HG03103 (cell line): Measurements from ENCODE around the gene NR2F6.

ENCODE experiments used
- ATAC-seq: cut with Tn5 transposase; IDR thresholded peaks from one replicate; pipeline ENCODE4 v1.9.1; 2021; ENCODE audit warnings: low read depth; ENCODE audit not compliant: unreplicated experiment

NR2F6 gene

DNA sequence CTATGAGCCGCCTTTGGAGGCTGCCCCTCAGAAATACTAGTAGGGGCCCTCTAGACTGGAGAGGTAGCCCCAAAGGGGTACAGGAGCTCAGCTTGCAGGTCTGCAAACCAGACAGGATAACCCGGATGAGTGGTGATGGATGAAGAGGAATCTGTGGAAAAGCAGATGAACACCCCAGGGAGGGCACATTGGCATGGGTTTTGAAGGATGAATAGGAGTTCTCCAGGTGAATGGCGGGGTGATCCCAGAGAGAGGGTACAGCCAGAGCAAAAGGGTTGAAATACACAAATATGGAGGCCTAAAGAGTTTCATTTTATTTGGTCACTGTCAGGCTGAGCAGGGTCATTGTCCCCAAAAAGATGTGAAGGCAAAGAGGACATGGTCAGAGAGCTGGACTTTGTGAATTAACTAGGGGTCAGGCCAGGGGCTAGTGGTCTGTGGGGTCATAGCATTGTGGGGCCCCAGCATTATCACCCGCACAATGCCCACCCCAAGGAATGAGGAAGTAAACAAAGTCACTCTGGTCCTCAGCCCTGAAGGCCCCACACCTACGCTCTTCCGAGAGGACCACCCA, 4.8 kb downstream of the NR2F6 start:
- ATAC-seq = no peak

DNA sequence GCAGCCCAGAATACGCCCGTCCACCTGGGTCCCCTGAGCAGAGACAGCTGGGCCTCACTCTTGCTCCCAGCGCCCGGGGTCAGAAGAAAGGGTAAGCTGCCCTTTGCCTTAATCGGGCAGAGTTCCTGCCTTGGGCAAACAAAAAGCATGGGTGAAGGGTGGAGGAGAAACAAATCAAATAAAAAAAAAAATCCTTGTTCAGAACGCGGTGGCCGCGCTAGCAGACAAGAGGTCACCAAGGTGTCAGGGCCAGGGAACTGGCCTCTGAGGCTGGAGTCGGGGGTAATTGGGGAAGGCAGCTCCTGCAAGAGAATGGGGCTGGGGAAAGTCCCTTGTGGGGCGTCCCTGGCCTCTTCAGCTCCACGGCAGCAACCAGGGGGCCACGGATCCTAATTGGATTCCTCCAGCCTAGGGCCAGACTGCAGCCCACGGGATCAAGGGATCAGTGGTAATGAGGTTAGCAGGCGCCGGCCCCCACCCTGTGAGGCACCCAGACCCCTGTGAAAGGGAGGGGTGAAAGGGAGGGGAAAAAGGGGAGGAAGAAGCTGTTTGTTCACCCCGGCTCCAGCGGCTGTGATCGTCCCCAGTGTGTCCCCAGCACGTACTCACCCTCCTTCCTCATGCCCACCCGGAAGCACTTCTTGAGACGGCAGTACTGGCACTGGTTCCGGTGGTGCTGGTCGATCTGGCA, 5.5 kb downstream of the NR2F6 start:
- ATAC-seq = no peak

DNA sequence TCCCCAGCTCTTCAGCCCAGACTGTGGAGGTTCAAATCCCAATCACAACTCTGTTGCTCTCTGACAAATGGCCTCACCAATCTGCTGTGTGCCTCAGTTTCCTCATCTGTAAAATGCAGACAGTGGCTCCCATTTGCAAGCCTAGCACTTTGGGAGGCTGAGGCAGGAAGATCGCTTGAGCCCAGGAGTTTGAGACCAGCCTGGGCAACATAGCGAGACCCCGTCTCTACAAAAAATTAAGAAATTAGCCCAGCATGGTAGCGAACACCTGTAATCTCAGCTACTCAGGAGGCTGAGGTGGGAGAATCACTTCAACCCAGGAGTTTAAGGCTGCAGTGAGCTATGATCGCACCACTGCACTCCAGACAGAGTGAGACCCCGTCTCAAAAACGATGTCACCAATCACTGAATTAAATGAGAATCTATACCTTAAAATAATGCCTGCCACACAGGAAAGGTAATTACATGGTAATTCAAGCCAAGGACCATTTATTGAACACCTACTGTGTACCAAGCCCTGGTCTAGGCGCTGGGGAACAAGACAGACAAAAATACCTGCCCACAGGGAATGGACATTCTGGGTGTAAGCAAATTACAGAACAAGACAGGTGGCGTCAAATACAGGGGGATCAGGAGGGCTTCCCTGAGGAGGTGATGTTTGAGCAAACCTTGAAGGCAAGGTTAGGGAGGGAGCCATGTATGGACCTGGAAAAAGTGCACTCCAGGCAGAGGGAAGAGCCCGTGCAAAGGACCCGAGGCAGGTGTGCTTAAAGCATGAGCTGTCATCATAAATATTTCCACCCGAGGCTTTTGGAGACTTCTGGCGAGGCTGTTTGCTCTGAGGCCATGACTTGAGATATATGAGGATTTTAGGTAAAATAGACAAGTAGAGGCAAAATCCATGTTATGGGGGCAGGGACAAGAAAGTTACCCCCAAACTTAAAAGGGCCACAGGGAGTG, 7.7 kb downstream of the NR2F6 start:
- no peak for ATAC-seq

DNA sequence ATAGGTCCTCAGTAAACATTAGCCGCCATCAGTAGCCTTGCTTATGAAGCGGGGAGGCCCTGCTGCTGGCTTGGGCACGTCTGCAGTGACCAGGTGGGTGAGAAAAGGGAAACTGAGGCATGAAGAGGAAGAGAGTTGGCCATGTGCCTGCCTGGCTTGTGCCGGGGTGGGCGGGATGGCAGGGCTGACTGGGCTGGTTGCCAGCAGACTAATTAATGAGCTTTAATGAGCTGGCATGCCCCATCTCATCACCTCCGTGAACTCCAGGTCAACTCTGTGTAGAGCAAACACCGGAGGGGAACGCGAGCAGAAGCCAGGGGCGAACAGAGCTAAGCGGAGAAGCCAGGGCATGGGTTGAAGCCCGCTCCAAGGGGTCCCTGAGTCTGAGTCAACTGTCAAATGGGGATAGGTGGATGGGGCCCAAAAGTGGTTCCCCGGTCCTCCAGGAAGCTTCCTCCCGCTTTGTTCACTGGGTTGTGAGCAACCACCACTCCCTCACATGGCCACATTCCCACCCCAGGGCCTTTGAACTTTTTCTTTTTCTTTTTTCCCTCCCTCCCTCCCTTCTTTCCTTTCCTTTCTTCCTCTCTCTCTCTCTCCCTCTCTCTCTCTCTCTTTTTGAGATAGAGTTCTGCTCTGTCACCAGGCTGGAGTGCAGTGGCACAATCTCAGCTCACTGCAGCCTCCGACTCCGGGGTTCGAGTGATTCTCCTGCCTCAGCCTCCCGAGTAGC, 8.7 kb downstream of the NR2F6 start:
- ATAC-seq = no peak

DNA sequence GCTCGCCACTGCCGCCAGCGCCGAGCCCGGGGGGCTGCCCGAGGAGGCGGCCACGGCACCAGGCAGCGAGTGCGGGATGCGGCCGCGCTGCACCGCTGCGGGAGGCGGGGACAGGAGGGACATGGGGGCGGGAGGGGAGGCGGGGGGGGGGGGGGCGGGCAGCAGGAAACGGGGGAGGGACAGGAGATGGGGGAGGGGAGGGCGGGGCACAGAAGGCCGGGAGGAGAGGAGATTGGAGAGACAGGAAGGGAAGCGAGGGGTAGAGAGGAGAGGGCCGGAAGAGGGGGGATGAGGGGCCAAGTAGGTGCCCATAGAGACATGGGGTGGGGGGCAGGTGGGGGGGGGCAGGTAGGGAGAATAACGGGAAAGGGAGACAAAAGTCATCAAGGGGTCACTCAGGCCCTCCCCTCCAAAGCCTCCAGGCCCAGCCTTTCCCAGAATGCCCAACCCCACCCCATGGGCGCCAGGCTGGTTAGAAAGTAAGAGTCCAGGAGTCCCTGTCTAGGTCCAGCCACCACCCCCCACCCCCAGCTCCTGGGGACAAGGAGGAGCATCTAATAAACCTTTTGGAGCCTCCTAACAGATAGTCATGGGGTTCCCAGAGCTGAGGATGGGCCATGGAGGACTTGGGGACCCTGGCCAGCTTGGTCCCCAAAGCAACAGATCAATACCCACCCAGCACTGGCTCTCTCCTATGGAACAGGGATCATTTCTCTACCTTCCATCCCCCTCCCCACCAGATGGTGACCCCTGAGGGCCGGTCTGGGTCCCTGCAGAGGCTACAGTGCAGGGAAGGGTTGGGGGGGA, 9.5 kb downstream of the NR2F6 start:
- ATAC-seq = no peak

DNA sequence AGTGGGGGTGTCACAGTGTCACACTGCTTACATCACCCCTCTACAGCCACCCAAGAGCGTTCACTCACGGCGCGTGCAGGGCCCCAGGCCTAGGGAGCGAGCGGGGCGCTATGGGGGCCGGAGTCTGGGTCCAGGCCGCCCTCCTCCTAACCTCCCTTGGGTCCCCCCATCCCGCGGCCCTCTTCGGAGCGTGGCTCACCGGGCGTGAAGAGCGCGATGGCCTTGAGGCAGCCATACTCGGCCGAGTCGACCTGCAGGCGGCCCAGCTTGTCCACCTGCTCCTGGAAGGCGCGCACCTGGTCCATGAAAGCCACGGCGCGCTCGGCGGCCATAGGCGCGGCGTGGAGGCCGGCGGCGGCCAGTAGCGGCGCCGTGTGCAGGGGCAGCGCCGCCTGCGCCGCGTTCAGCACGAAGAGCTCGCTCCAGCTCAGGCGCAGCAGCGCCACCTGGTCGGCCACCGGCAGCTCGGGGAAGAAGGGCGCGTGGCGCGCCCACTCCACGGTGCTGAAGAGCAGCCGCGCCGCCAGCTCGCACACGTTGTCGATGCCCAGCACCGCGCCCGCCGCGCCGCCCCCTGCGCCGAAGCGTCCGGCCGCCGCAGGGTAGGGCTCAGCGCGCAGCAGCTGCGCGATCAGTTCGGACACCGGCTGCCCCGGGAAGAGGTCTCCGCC, 10.3 kb downstream of the NR2F6 start:
- ATAC-seq = no peak

DNA sequence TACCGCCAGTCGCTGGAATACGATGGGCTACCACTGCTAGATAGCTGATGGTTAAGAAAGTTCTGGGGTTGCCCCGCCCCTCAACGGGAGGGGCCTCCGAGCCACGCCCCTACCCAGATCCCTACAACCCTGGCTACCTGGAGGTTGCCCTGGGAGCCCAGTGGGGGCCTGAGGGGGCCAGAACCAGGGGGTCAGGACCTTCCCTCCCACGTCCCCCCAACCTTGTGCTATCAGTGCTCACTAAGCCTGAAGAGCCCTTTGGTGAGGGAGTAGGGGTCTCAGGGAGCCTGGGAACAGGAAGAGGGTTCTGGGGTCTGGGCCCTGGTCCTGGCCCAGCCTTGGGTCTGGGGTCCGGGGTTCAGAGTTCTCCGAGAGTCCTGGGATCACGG, 10.8 kb downstream of the NR2F6 start:
- no peak for ATAC-seq

DNA sequence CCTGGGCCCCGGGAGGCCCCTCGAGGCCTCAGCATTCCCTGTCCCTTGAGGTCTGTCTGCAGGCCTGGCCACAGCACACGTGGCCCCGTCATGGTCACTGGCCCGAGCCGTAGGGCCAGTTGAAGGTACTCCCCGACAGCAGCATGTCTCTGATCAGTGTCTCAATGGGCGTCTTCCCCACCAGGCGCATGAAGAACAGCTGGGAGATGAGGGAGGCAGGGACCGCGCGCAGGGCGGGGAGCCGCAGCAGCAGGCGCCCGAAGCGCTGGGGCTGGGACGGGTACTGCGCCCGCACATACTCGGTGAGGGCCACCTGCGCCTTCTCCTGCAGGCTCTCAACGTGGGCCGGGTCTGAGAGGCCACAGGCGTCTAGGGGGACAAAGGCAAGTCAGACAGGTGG, 13.5 kb downstream of the NR2F6 start:
- ATAC-seq = no peak

DNA sequence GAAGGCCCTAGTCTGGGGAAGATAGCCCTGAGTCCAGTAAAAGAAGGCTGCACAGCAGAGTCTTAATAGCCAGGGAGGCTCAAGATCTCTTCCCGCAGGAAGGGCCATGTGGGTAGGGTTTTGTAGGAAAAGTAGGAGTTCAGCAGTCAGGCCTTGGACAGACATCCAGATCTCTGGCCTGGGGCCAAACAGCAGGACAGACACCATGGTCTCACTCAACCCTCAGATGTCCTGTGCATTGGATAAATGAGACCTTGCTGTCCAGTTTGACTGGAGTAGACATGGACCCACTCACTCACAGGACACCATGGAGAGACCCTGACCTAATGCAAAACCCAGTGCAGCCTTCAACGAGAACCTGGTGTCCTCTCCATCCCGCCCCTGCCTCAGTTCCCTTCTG, 15.8 kb downstream of the NR2F6 start:
- ATAC-seq = no peak

DNA sequence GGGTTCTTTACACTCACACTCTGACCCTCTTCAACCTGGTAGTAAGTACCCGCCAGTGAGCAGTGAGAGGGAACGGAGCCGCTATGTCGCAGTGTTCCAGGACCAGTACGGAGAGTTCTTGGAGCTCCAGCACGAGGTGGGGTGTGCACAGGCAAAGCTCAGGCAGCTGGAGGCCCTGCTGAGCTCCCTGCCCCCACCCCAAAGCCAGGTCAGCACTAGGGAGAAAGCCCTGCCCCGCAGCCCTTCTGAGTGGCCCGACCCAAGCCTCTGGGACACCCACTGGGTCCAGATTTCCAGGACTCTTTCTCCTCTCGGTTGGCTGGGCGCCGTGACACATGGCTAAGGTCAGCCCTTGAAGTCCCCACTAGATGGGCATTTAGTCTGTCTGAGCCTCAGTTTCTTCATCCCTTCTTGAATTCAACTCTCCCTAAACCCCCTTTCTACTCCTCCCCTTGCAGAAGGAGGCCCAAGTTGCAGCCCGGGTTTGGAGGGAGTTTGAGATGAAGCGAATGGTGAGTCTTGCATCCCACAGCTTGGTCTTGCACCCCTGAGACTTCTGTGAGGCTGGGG, 17.8 kb downstream of the NR2F6 start:
- no peak for ATAC-seq

DNA sequence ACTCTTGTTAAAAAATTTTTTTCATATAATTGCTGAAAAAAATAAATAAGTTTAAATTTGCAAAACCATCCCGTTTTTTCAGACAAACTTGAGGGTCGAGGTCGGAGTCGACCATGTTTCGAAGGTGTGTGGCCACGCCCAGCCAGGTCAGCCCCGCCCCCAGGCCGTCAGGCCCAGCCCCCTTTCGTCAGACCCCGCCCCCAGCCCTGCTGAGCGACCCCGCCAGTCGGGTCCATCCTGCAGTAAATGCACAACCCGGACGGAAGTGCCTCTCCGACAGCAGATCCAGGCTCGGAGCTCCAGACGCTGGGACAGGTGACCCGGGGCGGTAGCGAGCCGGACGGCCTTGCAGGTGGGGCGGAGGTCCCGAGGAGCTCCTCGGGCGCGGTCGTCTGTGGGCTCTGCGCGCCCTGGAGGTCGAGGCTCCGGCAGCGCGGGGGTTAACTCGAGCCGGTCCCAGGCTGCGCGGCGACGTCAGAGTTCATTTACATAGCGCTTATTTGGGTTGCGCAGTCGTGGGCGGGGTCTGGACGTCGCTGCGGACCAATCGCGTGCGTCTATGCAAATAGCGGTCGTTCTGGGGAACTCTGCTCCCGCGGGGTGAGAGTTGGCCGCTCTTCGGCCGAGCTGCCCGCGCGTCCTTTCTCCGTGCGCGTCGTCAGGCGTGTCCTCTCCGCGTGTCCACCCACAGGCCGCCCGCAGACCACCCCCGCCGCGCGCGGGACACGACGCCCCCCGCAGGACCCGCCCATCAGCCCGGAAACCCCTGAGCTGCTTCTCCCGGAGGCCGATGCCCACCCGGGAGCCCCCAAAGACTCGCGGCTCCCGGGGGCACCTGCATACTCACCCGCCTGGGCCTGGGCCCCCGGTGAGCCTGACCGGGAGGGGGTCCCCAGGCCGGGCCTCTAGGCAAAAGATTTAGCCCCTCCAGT, 19.5 kb downstream of the NR2F6 start, which contains the start of gene OCEL1:
OCEL1 (plus strand) TSS at position 225 of the 932 bp plus-strand sequence; CDS start at position 247, 22 bp downstream.
- ATAC-seq = peak; percentile 85

DNA sequence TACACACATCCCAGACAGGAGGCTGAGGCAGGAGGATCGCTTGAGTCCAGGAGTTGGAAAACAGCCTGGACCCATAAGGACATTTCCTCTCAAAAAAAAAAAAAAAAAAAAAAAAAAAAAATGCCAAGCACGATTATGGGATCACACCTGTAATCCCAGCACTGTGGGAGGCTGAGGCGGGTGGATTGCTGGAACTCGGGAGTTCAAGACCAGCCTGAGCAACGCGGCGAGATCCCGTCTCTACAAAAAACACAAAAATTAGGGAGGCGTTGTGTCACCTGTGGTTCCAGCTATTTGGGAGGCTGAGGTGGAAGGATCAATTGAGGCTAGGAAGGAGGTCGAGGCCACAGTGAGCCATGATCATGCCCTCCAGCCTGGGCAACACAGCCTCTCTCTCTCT, 20.7 kb downstream of the NR2F6 start:
- no peak for ATAC-seq

DNA sequence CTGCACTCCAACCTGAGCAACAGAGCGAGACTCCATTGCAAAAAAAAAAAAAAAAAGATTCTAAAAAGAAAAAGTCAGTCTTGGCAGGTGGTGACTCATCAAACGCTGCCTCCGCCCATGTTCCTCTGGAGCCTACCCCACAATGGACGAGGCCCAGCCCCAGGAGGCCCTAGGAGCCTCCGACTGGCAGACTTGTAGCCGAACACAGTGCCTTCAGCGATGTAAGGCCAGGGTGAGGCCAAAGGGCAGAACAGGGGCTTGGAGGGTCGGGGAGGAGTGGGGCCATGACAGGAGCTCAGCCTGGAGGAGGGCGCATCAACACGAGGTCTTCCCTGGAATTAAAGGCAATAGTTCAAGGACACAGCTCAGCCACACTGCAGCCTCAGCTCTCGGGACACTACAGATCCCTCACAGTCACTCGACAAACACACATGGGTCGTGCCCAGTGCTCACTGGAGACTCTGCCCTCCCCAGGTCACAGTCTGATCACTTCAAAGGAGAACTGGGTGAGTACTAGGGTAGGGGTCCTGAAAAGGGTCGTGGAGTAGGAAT, 25.4 kb downstream of the NR2F6 start:
- no peak for ATAC-seq

DNA sequence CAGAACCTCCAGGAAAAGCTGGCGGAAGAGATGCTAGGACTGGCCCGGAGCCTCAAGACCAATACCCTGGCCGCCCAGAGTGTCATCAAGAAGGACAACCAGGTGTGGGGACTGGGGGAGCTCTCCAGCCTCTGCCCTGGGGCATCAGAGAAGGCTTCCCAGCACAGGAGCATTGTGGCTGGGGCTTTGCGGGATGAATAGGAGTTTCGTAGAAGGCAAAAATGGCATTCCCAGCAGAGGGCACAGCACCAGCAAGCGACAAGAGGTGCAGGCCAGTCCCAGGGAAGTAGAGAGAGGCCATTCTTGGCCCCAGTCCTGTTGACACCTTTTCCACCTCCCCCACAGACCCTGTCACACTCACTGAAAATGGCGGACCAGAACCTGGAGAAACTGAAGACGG, 26.4 kb downstream of the NR2F6 start:
- no peak for ATAC-seq

DNA sequence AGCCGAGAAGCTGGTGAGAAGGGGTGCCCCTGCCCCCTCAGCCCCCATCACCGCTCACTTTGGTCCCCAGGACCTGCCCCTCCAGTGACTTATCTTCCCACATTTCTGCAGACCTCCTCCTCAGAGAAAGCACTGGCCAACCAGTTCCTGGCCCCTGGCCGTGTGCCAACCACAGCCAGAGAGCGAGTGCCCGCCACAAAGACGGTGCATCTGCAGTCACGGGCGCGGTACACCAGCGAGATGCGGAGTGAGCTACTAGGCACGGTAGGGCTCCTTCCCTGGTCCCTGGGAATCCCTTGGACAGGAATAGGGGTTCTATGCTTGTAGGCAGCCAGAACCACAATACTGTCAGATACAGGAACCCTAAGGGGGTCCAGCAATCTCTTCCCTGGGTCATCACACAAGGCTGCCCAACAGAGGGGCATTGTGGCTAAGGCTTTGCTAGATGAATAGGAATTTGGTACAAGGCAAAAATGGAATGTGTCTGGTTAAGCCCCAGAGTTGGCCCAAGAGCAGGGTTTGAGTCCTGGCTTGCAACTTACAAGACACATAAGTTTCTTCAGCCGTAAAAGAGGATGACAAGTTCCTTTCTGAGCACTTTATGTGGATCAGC, 29.6 kb downstream of the NR2F6 start:
- ATAC-seq = no peak

DNA sequence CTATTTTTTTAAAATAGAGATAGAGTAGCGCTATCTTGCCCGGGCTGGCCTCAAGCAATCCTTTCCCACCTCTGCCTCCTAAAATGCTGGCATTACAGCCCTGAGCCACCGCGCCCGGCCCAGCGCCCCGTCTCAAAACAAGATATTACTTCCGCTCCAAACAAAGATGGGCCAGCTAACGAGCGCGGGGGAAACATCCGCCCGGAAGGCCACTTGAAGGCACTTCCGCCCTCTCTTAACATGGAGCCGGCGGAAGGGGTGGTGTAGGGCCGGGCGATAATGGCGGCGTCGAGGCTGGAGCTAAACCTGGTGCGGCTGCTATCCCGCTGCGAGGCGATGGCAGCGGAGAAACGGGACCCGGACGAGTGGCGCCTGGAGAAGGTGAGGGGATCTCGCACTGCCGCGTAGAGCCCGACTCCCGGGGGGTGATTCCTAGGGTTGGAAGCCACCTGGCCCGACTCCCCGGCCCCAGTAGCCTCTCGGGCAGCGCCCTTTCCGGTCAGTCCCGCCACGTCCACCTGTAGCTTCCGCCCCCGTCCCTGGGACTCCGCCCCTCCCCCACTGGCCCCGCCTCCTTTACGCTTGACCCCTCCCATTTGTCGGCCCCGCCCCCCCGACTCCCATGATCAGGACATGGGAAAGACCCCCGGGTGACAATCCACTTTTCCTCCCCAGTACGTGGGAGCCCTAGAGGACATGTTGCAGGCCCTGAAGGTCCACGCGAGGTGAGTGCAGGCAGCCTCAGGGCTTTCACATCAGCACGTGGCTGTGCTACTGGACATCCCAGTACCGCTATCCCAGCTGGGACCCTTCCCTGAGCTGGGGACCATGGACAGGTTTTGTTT, 30.4 kb downstream of the NR2F6 start, which contains the start of gene USE1:
USE1 (plus strand) TSS at position 231 of the 845 bp plus-strand sequence; CDS start at position 280, 49 bp downstream.
- ATAC-seq = no peak
